ENCODE data around the gene IHH. TPM values are rescaled to one million over a fixed set of nuclear protein-coding genes. Genes with fewer than 3 reads are reported as not detected.

The IHH gene
- polyA plus RNA-seq, 3 donors = not detected

- Mint-ChIP-seq H3K9me3 (no peaks in the 10 kb centered on the region), H3K36me3 (peaks cover 6 to 10% of the 10 kb centered on the region in 2 donors), H3K4me1 (peaks cover 57% of the 10 kb centered on the region), H3K27me3 (ENCODE audit: low read depth in 3 of 3) (peaks cover 0 to 1% (median 0%) of the 10 kb centered on the region in 3 donors), H3K27ac (peak overlapping the region in 5 of 7 donors; percentile 8 to 77 (median 41)), H3K4me3 (no peak overlapping the region)
- H3K27ac ChIP-seq (ENCODE audit: low read depth in 1 of 2, low read length in 2 of 2) = peak overlapping the region; percentile 39 to 44
- H3K4me1 ChIP-seq (ENCODE audit: control insufficient read depth in 1 of 2, insufficient read depth in 2 of 2, low read length in 2 of 2) = peaks cover 47 to 48% of the 10 kb centered on the region in 2 donors
- H3K9me3 ChIP-seq (replicated peaks in 1 of 2; ENCODE audit: control insufficient read depth in 1 of 2, insufficient read depth in 1 of 2, low read length in 2 of 2) = no peaks in the 10 kb centered on the region
- intact Hi-C loops (cut with micrococcal nuclease) = no loop called here
- DNase-seq = peak; percentile 25 to 58 (median 29)
- no peaks in the 10 kb centered on the region for H3K36me3 ChIP-seq (replicated peaks in 1 of 2; ENCODE audit: control insufficient read depth in 1 of 2, insufficient read depth in 2 of 2, low read length in 2 of 2)
- H3K27me3 ChIP-seq (ENCODE audit: control insufficient read depth in 2 of 2, insufficient read depth in 2 of 2, low read length in 2 of 2) = no peaks in the 10 kb centered on the region
- no peak overlapping the region for H3K4me3 ChIP-seq (replicated peaks in 1 of 3; ENCODE audit: low read depth in 2 of 3, low read length in 3 of 3)
- H3K4me2 ChIP-seq (replicated peaks; ENCODE audit: extremely low read depth, low read length, poor library complexity, severe bottlenecking) = no peak overlapping the region
- no peaks in the 10 kb centered on the region for H3K79me2 ChIP-seq (ENCODE audit: insufficient read depth, low read length)
- H3K9ac ChIP-seq (ENCODE audit: insufficient read depth, low read length, poor library complexity, severe bottlenecking) = no peak overlapping the region
- no peak for TF ChIP-seq CTCF (IDR thresholded peaks at IDR 0.05)
- no peaks in the 10 kb centered on the region for H4K20me1 ChIP-seq (ENCODE audit: insufficient read depth, low read length)
- H2AFZ ChIP-seq (ENCODE audit: insufficient read depth, low read depth, low read length, poor library complexity, severe bottlenecking) = no peak overlapping the region
These were observed 25.5 kb upstream of the IHH start for GRCh38 chr2:219086196-219086595.

- intact Hi-C loops (cut with micrococcal nuclease) = no loop called here
- Histone ChIP-seq H3K4me2 (replicated peaks; ENCODE audit: extremely low read depth, low read length, poor library complexity, severe bottlenecking) (no peak overlapping the region), H3K9ac (ENCODE audit: insufficient read depth, low read length, poor library complexity, severe bottlenecking) (no peak overlapping the region), H3K9me3 (replicated peaks in 1 of 2; ENCODE audit: control insufficient read depth in 1 of 2, insufficient read depth in 1 of 2, low read length in 2 of 2) (no peaks in the 10 kb centered on the region), H3K4me1 (ENCODE audit: control insufficient read depth in 1 of 2, insufficient read depth in 2 of 2, low read length in 2 of 2) (peaks cover 47 to 48% of the 10 kb centered on the region in 2 donors), H3K4me3 (replicated peaks in 1 of 3; ENCODE audit: low read depth in 2 of 3, low read length in 3 of 3) (no peak overlapping the region), H3K27ac (ENCODE audit: low read depth in 1 of 2, low read length in 2 of 2) (no peak overlapping the region), H2AFZ (ENCODE audit: insufficient read depth, low read depth, low read length, poor library complexity, severe bottlenecking) (no peak overlapping the region), H4K20me1 (ENCODE audit: insufficient read depth, low read length) (no peaks in the 10 kb centered on the region), H3K27me3 (ENCODE audit: control insufficient read depth in 2 of 2, insufficient read depth in 2 of 2, low read length in 2 of 2) (no peaks in the 10 kb centered on the region), H3K36me3 (replicated peaks in 1 of 2; ENCODE audit: control insufficient read depth in 1 of 2, insufficient read depth in 2 of 2, low read length in 2 of 2) (no peaks in the 10 kb centered on the region), H3K79me2 (ENCODE audit: insufficient read depth, low read length) (no peaks in the 10 kb centered on the region)
- Mint-ChIP-seq H3K27ac (no peak overlapping the region), H3K36me3 (peaks cover 8 to 13% of the 10 kb centered on the region in 2 donors), H3K9me3 (no peaks in the 10 kb centered on the region), H3K4me3 (peak overlapping the region in 1 of 2 donors; percentile 36), H3K27me3 (ENCODE audit: low read depth in 3 of 3) (peaks cover 0 to 4% (median 0%) of the 10 kb centered on the region in 3 donors), H3K4me1 (peaks cover 58% of the 10 kb centered on the region)
- no peak for DNase-seq
- TF ChIP-seq CTCF (IDR thresholded peaks at IDR 0.05) = no peak
These were observed 24.1 kb upstream of the IHH start for GRCh38 chr2:219084791-219085190.

Data from CD14-positive monocyte (primary cell).